Astrocyte of the cerebellum (primary cell): ENCODE results near the gene PKP3.

ENCODE experiments used
- DNase-seq: peaks from one replicate; pipeline ENCODE4 v3.0.0-alpha.2; 2011; ENCODE audit warnings: low read depth
- H3K4me3 ChIP-seq: 2 replicates; pipeline ENCODE4 v1.5.1; 2011; ENCODE audit warnings: mild to moderate bottlenecking, low read depth, low read length, moderate library complexity
- CTCF ChIP-seq: IDR thresholded peaks from 2 replicates; pipeline ENCODE4 v1.5.1; 2012; ENCODE audit warnings: low read length, low read depth, moderate library complexity, mild to moderate bottlenecking; ENCODE audit errors: missing control alignments
- in situ Hi-C: cut with HindIII; loops from 2 replicates; pipeline ENCODE4 v1.10.0; 2017; ENCODE audit warnings: low sequenced_read_pairs

The PKP3 gene

GRCh38 chr11:377174-377865, 16.7 kb upstream of the PKP3 start:
- in situ Hi-C loops = no loop called here
- no peak for TF ChIP-seq CTCF
- DNase-seq = no peak
- no peak overlapping the region for H3K4me3 ChIP-seq

- no peak for DNase-seq
- no peak overlapping the region for H3K4me3 ChIP-seq
- TF ChIP-seq CTCF = no peak
- in situ Hi-C loops = no loop called here
Observed at GRCh38 chr11:377883-378500, 16.0 kb upstream of the PKP3 start.

GRCh38 chr11:379205-380094, 14.6 kb upstream of the PKP3 start:
- TF ChIP-seq CTCF = no peak
- DNase-seq = no peak
- H3K4me3 ChIP-seq = no peak overlapping the region
- in situ Hi-C loops = no loop called here

GRCh38 chr11:380095-380480, 13.9 kb upstream of the PKP3 start:
- in situ Hi-C loops = no loop called here

GRCh38 chr11:380491-380890, 13.5 kb upstream of the PKP3 start:
- no peak for DNase-seq
- H3K4me3 ChIP-seq = no peak overlapping the region
- TF ChIP-seq CTCF = no peak
- in situ Hi-C loops = no loop called here

More at GRCh38 chr11:380095-380480, 13.9 kb upstream of the PKP3 start:
- no peak overlapping the region for H3K4me3 ChIP-seq
- no peak for DNase-seq
- no peak for TF ChIP-seq CTCF

- no peak overlapping the region for H3K4me3 ChIP-seq
- in situ Hi-C loops = no loop called here
- DNase-seq = no peak
- no peak for TF ChIP-seq CTCF
Observed at GRCh38 chr11:380996-381395, 13.0 kb upstream of the PKP3 start.
